ENCODE data around the gene INPP4B. TPM values are rescaled to one million over a fixed set of nuclear protein-coding genes. Genes with fewer than 3 reads are reported as not detected.

The INPP4B gene
- total RNA-seq, 1 experiment from 2014 or later: 0.07 TPM

- Histone ChIP-seq H3K9ac (ENCODE audit: extremely low read depth, insufficient read length, low read length) (no peak overlapping the region), H3K14ac (ENCODE audit: insufficient read depth, low read length) (no peak overlapping the region), H4K91ac (ENCODE audit: insufficient read length, low read depth, low read length) (no peak overlapping the region), H3K79me2 (ENCODE audit: insufficient read depth, low read length) (no peaks in the 10 kb centered on the region), H2AFZ (ENCODE audit: low read length) (no peak overlapping the region), H3K23ac (ENCODE audit: insufficient read length, low read depth, low read length) (no peak overlapping the region), H4K8ac (replicated peaks; ENCODE audit: insufficient read length, low read depth, low read length) (no peak overlapping the region), H3K4me1 (ENCODE audit: insufficient read depth, low read length) (no peaks in the 10 kb centered on the region), H3T11ph (ENCODE audit: low read length) (no peak overlapping the region), H3K23me2 (ENCODE audit: insufficient read length, low read depth, low read length, poor library complexity, severe bottlenecking) (no peaks in the 10 kb centered on the region), H3K79me1 (ENCODE audit: insufficient read depth, low read depth, low read length, poor library complexity, severe bottlenecking) (no peaks in the 10 kb centered on the region), H4K5ac (ENCODE audit: insufficient read length, low read depth, low read length) (no peak overlapping the region), H2BK20ac (ENCODE audit: low read depth, low read length, poor library complexity, severe bottlenecking) (no peak overlapping the region), H3K56ac (ENCODE audit: insufficient read length, low read depth, low read length) (no peak overlapping the region), H2BK12ac (ENCODE audit: insufficient read length, low read depth, low read length) (no peak overlapping the region), H3K18ac (ENCODE audit: insufficient read length, low read depth, low read length) (no peak overlapping the region), H3K27me3 (ENCODE audit: insufficient read depth, low read length) (no peaks in the 10 kb centered on the region), H2BK120ac (ENCODE audit: low read depth, low read length, poor library complexity, severe bottlenecking) (no peak overlapping the region), H2AK5ac (ENCODE audit: insufficient read length, low read length) (no peak overlapping the region), H3K4me2 (ENCODE audit: insufficient read depth, insufficient read length, low read length) (no peak overlapping the region), H2BK15ac (ENCODE audit: low read depth, low read length) (no peak overlapping the region), H3K9me3 (ENCODE audit: control insufficient read depth, low read depth, low read length) (no peaks in the 10 kb centered on the region), H3K27ac (ENCODE audit: insufficient read length, low read depth, low read length) (no peak overlapping the region), H4K20me1 (ENCODE audit: control insufficient read depth, insufficient read depth, insufficient read length) (no peaks in the 10 kb centered on the region), H2BK5ac (ENCODE audit: insufficient read length, low read length) (no peak overlapping the region), H3K4ac (ENCODE audit: low read depth, low read length) (no peak overlapping the region)
- Mint-ChIP-seq H3K9me3 (no peaks in the 10 kb centered on the region), H3K4me1 (no peaks in the 10 kb centered on the region), H3K27ac (no peak overlapping the region), H3K4me3 (no peak overlapping the region), H3K27me3 (ENCODE audit: low read depth) (no peaks in the 10 kb centered on the region), H3K36me3 (ENCODE audit: insufficient read depth in 1 of 3, low read depth in 3 of 3) (no peaks in the 10 kb centered on the region)
- no peak for TF ChIP-seq CTCF (conservative IDR thresholded peaks at IDR 0.05)
- no peak for DNase-seq
These were observed 745.2 kb downstream of the INPP4B start for GRCh38 chr4:142100941-142101340.

Measured in H9 (cell line).